K562 (cell line): ENCODE measurements around the gene FAM83G. TPM values are rescaled to one million over a fixed set of nuclear protein-coding genes. Genes with fewer than 3 reads are reported as not detected.

Source experiments
- ATAC-seq: fragments of 200-7000 bp; cut with Tn5 transposase; 3 replicates; pipeline ENCODE4 v1.9.1; 2020; ENCODE audit warnings: moderate library complexity
- BruUV-seq: library from RNA; stranded (reverse); fragments of 400-500 nt; replicated peaks from 2 replicates; lab custom pipeline; 2021; lab: Mats Ljungman, UMichigan
- CTCF ChIA-PET: fragments of 300-600 bp; formaldehyde crosslinking; extraction: SDS; loops from one replicate; lab custom pipeline; 2021; ENCODE audit warnings: low intra/inter-chr PET ratio; lab: Yijun Ruan, JAX
- POLR2A ChIA-PET: fragments of 300-600, 350-650 bp; sonication (Branson Sonifier 250); formaldehyde crosslinking; extraction: SDS; loops from one replicate; lab custom pipeline; 2021; ENCODE audit warnings: antibody characterized with exemption, inconsistent platforms; lab: Yijun Ruan, JAX
- DNase-seq, 4 experiments: peaks; one replicate each; pipeline versions ENCODE4 v3.0.0 to v3.0.0-alpha.2; 2011 to 2018; ENCODE audit warnings: low spot score in 3 of 4, mixed read lengths in 3 of 4; ENCODE audit errors: extremely low read depth in 1 of 4
- FAIRE-seq: peaks from 2 replicates; lab custom pipeline; 2011; peaks lifted over from hg19 to GRCh38; lab: Jason Lieb, UNC
- H2AFZ ChIP-seq: 2 replicates; pipeline ENCODE4 v1.6.0; 2011; ENCODE audit warnings: low read depth, low read length, control low read depth, inconsistent platforms
- H3K27ac ChIP-seq: fragments of 200-600 bp; 3 replicates; pipeline ENCODE4 v1.8.0; 2011; ENCODE audit warnings: low read depth, mild to moderate bottlenecking, control low read depth, inconsistent platforms, low read length, moderate library complexity, mixed read lengths; ENCODE audit errors: extremely low read depth
- H3K27me3 ChIP-seq, 2 experiments: fragments of 300-600 bp in 1 of 2; 2 replicates in 1 of 2; 3 replicates in 1 of 2; pipeline versions ENCODE4 v1.6.0 to v1.8.0; 2011; ENCODE audit warnings: inconsistent platforms in 2 of 2, low read length in 2 of 2, mild to moderate bottlenecking in 1 of 2, mixed read lengths in 1 of 2, moderate library complexity in 1 of 2; ENCODE audit not compliant: control insufficient read depth in 2 of 2, insufficient read depth in 2 of 2
- H3K36me3 ChIP-seq: fragments of 300-600 bp; 3 replicates; pipeline ENCODE4 v1.8.0; 2011; ENCODE audit warnings: mild to moderate bottlenecking, low read length, inconsistent platforms; ENCODE audit not compliant: control insufficient read depth, insufficient read depth
- H3K4me1 ChIP-seq, 2 experiments: fragments of 200-600 bp in 1 of 2; replicated peaks in 1 of 2; 2 replicates in 1 of 2; 3 replicates in 1 of 2; pipeline versions ENCODE4 v1.5.1 to v1.8.0; 2011; ENCODE audit warnings: inconsistent platforms in 2 of 2, low read length in 2 of 2, mild to moderate bottlenecking in 1 of 2, mixed read lengths in 1 of 2, moderate library complexity in 1 of 2; ENCODE audit not compliant: control insufficient read depth in 2 of 2, insufficient read depth in 2 of 2
- H3K4me2 ChIP-seq: 2 replicates; pipeline ENCODE4 v1.6.1; 2011; ENCODE audit warnings: low read length, control low read depth, inconsistent platforms, mixed read lengths; ENCODE audit not compliant: insufficient read depth
- H3K4me3 ChIP-seq: fragments of 200-600 bp; sonication (generic), shearing (Covaris generic); 2 replicates; pipeline ENCODE4 v1.5.1; 2016; ENCODE audit warnings: control low read depth, inconsistent platforms
- H3K79me2 ChIP-seq: fragments of 200-600 bp; 3 replicates; pipeline ENCODE4 v1.8.0; 2011; ENCODE audit warnings: low read length, inconsistent platforms; ENCODE audit not compliant: control insufficient read depth, insufficient read depth
- H3K9ac ChIP-seq, 2 experiments: 2 replicates each; pipeline versions ENCODE4 v1.6.0 to v1.6.1; 2011; ENCODE audit warnings: low read depth in 2 of 2, low read length in 2 of 2, control low read depth in 1 of 2, inconsistent platforms in 1 of 2, mild to moderate bottlenecking in 1 of 2, mixed read lengths in 1 of 2; ENCODE audit not compliant: insufficient read depth in 1 of 2
- H3K9me1 ChIP-seq: one replicate; pipeline ENCODE4 v1.6.0; 2011; ENCODE audit warnings: inconsistent platforms, mild to moderate bottlenecking, low read length, moderate library complexity; ENCODE audit not compliant: control insufficient read depth, insufficient read depth
- H3K9me3 ChIP-seq: replicated peaks from 2 replicates; pipeline ENCODE4 v1.5.1; 2011; ENCODE audit warnings: low read depth, low read length, inconsistent platforms; ENCODE audit not compliant: control insufficient read depth, insufficient read depth
- H4K20me1 ChIP-seq: replicated peaks from 2 replicates; pipeline ENCODE4 v1.6.1; 2011; ENCODE audit warnings: low read length, inconsistent platforms, mixed read lengths; ENCODE audit not compliant: control insufficient read depth, insufficient read depth
- MCM3 ChIP-seq: fragments of 450-650 bp; IDR thresholded peaks from 2 replicates; pipeline ENCODE4 v1.6.1; 2016
- RAD21 ChIP-seq, 2 experiments: fragments of 250-450 bp in 1 of 2; fragments of 450-650 bp in 1 of 2; sonication (Bioruptor Pico) in 1 of 2; formaldehyde crosslinking in 1 of 2; IDR thresholded peaks in 1 of 2; conservative IDR thresholded peaks in 1 of 2; 2 replicates each; pipeline versions ENCODE4 v1.4.0 to v1.8.0; 2020 to 2022; ENCODE audit warnings: mild to moderate bottlenecking in 2 of 2, moderate library complexity in 1 of 2
- WGBS: fragments of 100-300 bp; shearing (Covaris generic); methylation state at CpG from one replicate; pipeline ENCODE4 v1.1.6; 2016; ENCODE audit warnings: low coverage, mixed read lengths; ENCODE audit not compliant: insufficient coverage; ENCODE audit errors: missing lambda C conversion rate; 5-methylcytosine and 5-hydroxymethylcytosine counted together
- in situ Hi-C: fragments of 300-500 bp; cut with MboI; formaldehyde crosslinking; loops from 4 replicates; pipeline ENCODE4 v1.15.0; 2018; ENCODE audit warnings: inconsistent platforms, mixed read lengths
- intact Hi-C: fragments of 100-400 bp; cut with micrococcal nuclease; formaldehyde crosslinking; loops from 2 replicates; pipeline ENCODE4 v1.14.2; 2022
- polyA plus RNA-seq, 8 experiments: library from polyadenylated mRNA; depleted of rRNA in 4 of 8; stranded (reverse) in 5 of 8; unstranded in 3 of 8; fragments of >200 nt; fragmentation: Nextera tagmentation in 2 of 8; fragmentation: Illumina TruSeq in 1 of 8; extraction: Ambion mirVana in 2 of 8; extraction: Trizol in 1 of 8; gene quantifications; 2 replicates each; pipeline versions ENCODE4 v1.2.1 to v1.2.3, GENCODE V29; 2011 to 2014; ENCODE audit warnings: inconsistent platforms in 1 of 8, missing spikeins in 1 of 8
- total RNA-seq, 7 experiments: library from RNA; depleted of rRNA in 6 of 7; stranded (reverse); fragments of >200 nt in 6 of 7; fragmentation: Illumina TruSeq in 2 of 7; extraction: Trizol in 2 of 7; gene quantifications; 2 replicates each; pipeline versions ENCODE4 v1.2.1 to v1.2.3, GENCODE V29; 2011 to 2021; ENCODE audit warnings: low replicate concordance in 1 of 7
- TF ChIP-seq, protein P1 (sequence below), 3 experiments: IDR thresholded peaks in 2 of 3; conservative IDR thresholded peaks in 1 of 3; 2 replicates each; pipeline ENCODE4 v1.5.1; 2011 to 2012; ENCODE audit warnings: low read length in 3 of 3, mild to moderate bottlenecking in 3 of 3, control low read depth in 2 of 3, improper control_type of control experiment in 1 of 3, inconsistent platforms in 1 of 3, low read depth in 1 of 3, mixed read lengths in 1 of 3, moderate library complexity in 1 of 3; ENCODE audit not compliant: insufficient read depth in 2 of 3

FAM83G gene
- total and polyA plus RNA-seq, 9 of the 15 experiments (the other 6 are each of a cell fraction or from before 2014, with no cell fraction given): 0.04 to 10.3 (median 4.5) TPM; not detected in 1

DNA sequence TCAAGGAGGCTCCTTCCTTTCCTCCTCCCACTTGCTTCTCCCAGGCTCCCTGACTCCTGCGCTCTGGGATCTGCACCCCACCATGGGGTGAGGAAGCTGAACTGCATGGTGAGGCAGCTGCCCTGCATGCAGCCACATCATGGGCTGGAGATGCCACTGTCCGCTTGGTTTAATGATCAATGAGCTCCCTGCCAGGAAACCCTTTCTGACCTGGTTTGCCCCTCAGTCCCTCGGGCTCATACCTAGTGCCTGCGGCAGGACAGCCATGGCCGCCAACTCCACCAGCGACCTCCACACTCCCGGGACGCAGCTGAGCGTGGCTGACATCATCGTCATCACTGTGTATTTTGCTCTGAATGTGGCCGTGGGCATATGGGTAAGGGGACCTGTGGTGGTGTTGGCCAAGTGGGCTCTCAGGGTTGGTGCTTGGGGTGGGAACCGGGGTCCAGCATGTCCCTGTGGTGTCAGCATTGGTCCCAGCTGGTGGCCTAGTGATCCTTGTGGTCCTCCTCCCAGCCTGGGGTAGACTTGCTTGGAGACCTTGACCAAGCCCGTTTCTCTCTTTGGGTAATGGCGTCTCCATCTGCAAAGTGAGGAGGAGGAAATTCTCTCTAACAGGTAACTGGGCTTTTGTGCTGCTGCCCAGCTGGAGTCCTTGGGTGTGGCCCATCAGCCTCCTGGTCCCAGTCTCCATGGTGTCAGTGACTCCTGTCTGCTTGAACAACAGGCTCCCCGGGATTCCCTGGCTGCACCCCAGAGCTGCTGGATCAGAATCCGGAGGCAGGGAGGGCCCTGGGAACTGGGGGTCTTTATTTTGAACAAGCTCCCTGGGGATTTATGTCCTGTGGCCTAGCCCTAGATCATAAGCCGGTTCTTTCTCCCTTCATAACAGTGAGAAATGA is 52.4 kb downstream of the FAM83G start, which contains the start of gene SLC5A10:
Gene SLC5A10, plus strand, starts transcription at position 225 of the 902 bp plus-strand sequence. Its CDS starts 41 bp downstream, at position 266.
- FAIRE-seq (no peak), ATAC-seq (peak; percentile 64; the same call in 2 of the 3 replicates), DNase-seq (peak in 1 of 4 experiments; percentile 11)
- no TSS peak for BruUV-seq
- TF ChIP-seq MCM3: no peak
- TF ChIP-seq, protein P1, sequence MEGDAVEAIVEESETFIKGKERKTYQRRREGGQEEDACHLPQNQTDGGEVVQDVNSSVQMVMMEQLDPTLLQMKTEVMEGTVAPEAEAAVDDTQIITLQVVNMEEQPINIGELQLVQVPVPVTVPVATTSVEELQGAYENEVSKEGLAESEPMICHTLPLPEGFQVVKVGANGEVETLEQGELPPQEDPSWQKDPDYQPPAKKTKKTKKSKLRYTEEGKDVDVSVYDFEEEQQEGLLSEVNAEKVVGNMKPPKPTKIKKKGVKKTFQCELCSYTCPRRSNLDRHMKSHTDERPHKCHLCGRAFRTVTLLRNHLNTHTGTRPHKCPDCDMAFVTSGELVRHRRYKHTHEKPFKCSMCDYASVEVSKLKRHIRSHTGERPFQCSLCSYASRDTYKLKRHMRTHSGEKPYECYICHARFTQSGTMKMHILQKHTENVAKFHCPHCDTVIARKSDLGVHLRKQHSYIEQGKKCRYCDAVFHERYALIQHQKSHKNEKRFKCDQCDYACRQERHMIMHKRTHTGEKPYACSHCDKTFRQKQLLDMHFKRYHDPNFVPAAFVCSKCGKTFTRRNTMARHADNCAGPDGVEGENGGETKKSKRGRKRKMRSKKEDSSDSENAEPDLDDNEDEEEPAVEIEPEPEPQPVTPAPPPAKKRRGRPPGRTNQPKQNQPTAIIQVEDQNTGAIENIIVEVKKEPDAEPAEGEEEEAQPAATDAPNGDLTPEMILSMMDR (IDR thresholded peaks at IDR 0.05 in 2 of 3, conservative IDR thresholded peaks at IDR 0.05 in 1 of 3; ENCODE audit: insufficient read depth in 2 of 3, low read depth in 1 of 3, low read length in 3 of 3): peak; percentile 28 to 44 (median 38); a peak in 3 of 6 replicates
- TF ChIP-seq RAD21 (CRISPR knock-in tag; conservative IDR thresholded peaks at IDR 0.05 in 1 of 2, IDR thresholded peaks at IDR 0.05 in 1 of 2): peak in 1 of 2 experiments; percentile 42; a peak in 1 of 4 replicates
- intact Hi-C loops: loop anchor here (10.0 kb wide), 1 partner anchor 137 kb away; no protein-coding TSS in a partner anchor
- in situ Hi-C loops: loop anchor here (10.0 kb wide), 1 partner anchor 193 kb away; no protein-coding TSS in a partner anchor
- Histone ChIP-seq H3K9me1 (no peaks in the 10 kb centered on the region), H3K4me1 (peaks cover 2 to 12% of the 10 kb centered on the region in 2 experiments; a peak in 3 of 5 replicates), H3K9me3 (no peaks in the 10 kb centered on the region), H3K79me2 (no peaks in the 10 kb centered on the region), H3K9ac (peak within 1 kb of the TSS in 1 of 2 experiments; percentile 45; a peak in 1 of 4 replicates), H3K36me3 (no peaks in the 10 kb centered on the region), H3K4me2 (no peak within 1 kb of the TSS; the same call in 1 of the 2 replicates), H3K27ac (no peak within 1 kb of the TSS), H4K20me1 (no peaks in the 10 kb centered on the region), H3K4me3 (no peak within 1 kb of the TSS), H2AFZ (peak within 1 kb of the TSS; percentile 51; the same call in 1 of the 2 replicates), H3K27me3 (peaks cover 3 to 21% of the 10 kb centered on the region in 2 experiments; a peak in 4 of 5 replicates)
- WGBS: 44% methylated on average over 11 of the region's 17 CpGs
- ChIA-PET POLR2A (interaction anchor here (0.6 kb wide), 1 partner anchor 27 kb away, joined by 4 read pairs; no protein-coding TSS in a partner anchor), CTCF (no interaction called here)
